GM18907 (cell line): ENCODE measurements around the gene BTBD19.
"Not testable (repeated sequence)": the region's sequence is repeated elsewhere in the genome, so short reads cannot be mapped to it uniquely, and the experiment has no call there.

ENCODE experiments used
- ATAC-seq: cut with Tn5 transposase; IDR thresholded peaks from one replicate; pipeline ENCODE4 v1.9.1; 2021; ENCODE audit warnings: mild to moderate bottlenecking, moderate library complexity; ENCODE audit not compliant: unreplicated experiment

BTBD19 gene

DNA sequence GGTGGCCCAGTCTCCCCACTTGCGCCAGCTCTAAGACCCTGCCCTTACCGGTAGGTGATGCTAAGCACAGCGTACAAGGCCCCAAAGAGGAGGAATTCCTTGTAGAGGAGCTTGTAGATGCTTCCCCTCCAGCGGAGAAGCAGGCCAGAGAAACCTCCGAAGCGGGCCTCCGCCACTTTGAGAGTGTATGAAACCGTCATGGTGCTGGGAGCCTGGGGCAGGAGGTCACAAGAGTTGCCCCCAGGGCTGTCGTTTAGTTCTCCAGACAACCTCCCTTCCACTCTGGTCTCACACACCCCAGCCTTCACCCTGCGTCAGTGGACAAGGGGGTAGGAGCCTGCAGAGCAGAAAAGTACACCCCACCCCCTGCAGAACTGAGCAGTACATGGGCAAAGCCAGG lies 20.8 kb upstream of the BTBD19 start:
- ATAC-seq, result no peak

DNA sequence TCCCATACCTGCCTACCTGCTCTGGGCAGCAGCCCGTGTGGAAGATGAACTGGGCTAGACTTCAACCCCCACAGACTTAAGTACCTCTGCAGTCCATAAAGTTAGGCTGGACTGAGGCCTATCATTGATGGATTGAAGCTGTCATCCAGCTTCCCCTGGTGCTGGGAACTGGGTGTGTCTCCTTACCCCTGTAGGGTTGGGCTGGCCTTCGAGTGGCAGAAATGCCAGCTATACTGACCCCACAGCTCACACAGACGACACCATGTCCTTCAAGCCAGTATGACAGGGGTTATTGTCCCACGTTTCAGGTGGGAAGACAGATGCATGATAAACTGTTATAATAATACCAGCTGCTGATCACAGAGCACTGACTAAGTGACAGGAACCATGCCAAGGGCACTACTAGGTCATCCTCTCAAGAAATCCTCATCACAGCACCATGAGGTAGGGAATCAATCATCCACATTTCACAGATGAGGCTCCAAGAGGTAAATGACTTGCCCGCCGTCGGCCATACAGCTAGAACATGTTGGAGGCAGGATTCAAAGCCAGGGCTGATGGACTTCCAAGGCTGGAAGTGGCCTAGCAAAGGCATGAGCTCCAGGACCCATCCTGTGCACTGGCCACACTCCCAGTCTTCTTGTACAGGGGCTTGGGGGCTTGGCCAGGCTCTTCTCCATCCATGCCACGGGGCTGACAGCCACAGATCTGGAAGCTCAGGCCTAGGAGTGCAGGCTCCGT lies 20.0 kb upstream of the BTBD19 start, which contains the start of gene BEST4:
TSS of gene BEST4 (minus strand) at position 51 of the 741 bp plus-strand sequence. CDS start 465 bp downstream, outside the sequence.
- no peak for ATAC-seq

DNA sequence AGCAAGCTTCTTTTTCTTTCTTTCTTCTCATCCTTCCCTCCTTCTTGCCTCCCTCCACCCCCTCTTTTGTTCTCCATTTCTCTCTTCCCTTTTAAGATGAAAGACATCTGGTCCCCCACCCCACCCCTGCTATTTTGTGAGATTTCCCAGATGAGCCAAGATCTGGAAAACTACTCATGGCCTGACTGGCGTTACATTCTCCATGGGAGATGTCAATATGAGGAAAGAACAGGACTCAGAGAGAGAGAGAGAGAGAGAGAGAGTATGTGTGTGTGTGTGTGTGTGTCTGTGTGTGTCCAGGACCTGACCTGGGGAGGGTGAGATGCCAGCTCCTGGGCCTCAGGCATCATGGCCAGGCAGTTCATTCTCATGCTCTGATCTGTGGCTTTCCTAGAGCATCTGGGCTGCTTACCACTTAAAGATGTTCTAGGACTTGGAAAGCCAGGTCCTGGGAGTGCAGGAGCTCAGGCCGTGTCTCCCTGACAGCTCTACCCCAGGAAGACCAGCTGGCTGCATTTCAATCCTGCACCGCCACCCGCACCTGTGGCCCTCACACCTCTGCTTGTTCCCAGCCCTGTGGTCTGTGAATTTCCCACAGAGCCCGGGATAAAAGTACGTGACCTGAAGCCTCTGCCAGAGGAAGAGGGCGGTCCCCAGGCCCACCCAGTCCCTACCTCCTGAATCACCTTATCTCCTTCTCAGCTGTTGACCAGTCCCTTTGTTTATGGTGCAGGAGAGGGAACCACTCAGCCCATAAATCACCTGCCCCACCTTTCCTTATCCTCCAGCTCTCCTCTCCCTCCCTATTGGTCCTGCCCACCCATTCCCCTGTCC lies 17.1 kb upstream of the BTBD19 start:
- no peak for ATAC-seq

DNA sequence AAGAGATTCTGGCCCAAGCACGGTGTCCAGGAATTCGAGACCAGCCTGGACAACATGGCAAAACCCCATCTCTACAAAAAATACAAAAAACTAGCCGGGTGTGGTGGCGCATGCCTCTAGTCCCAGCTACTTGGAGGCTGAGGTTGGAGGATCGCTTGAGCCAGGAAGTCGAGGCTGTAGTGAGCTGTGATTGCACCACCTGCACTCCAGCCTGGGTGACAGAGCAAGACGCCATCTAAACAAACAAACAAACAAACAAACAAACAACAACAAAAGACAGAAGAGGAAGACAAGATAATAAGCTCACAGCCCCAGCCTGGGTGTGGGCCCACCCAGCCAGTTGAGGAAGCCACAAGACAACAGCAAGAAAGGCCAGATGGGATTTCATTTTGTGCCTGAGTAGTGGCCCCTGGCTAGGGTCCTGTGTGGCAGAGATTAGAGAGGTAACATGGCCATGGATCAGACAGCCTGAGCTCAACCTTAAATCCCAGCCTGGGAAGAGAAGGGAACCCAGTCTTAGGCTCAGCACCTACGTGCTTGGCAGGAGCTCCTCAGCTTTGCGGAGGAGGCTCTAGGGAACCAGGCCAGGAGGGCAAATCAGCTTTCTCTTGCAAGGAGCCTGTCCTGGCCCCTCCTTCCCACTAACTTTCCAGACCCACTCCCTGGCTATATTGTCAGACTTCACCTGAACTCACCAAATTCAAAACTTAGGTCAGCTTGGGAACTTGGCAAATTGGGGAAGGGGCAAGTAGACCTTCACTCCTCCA lies 15.4 kb upstream of the BTBD19 start:
- no peak for ATAC-seq

DNA sequence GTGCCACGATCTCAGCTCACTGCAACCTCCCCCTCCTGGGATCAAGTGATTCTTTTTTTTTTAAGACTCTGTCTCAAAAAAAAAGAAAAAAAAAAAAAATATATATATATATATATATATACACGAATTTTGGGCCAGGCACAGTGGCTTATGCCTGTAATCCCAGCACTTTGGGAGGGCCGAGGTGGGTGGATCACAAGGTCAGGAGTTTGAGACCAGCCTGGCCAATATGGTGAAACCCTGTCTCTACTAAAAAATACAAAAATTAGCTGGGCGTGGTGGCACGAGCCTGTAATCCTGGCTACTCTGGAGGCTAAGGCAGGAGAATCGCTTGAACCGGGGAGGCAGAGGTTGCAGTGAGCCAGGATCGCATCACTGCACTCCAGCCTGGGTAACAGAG lies 10.4 kb upstream of the BTBD19 start:
- ATAC-seq, result not testable (repeated sequence)

DNA sequence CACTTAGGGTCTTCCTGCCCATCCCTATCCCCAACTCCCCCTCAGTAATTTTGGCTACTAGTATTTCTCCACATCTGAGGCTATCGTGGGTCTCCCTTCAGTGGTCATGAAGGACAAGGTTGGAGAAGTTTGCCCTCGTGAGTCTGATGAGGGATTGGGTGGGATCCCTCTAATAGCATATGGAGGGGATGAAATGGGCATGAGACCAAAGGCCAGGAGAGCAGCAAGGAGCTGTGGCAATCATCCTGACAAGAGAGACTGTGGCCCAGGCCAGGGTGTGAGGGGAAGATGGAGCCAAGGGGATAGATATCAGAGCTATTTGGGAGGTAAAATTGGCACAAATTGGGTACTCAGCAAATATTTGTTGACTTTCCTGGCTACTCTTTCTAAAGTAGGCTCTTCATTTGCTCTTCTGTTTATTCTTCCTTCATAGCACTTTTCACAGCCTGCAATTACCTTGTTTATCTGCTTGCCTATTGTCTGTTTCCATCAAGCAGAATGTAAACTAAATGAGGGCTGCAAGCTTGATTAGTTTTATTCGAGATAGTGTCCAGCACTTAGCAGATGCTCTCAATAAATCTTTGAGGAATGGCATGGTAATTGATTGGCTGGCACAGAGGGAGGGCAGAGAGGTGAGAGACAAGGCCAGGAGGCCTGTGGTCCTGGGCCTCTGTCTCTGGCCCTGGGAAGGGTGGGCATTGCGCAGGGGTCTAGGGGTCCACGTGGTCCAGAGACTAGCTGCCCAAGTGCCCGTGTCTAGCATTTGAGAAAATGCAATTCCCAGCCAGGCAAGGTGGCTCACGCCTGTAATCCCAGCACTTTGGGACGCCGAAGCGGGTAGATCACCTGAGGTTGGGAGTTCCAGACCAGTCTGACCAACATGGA lies 9.6 kb upstream of the BTBD19 start:
- no peak for ATAC-seq

DNA sequence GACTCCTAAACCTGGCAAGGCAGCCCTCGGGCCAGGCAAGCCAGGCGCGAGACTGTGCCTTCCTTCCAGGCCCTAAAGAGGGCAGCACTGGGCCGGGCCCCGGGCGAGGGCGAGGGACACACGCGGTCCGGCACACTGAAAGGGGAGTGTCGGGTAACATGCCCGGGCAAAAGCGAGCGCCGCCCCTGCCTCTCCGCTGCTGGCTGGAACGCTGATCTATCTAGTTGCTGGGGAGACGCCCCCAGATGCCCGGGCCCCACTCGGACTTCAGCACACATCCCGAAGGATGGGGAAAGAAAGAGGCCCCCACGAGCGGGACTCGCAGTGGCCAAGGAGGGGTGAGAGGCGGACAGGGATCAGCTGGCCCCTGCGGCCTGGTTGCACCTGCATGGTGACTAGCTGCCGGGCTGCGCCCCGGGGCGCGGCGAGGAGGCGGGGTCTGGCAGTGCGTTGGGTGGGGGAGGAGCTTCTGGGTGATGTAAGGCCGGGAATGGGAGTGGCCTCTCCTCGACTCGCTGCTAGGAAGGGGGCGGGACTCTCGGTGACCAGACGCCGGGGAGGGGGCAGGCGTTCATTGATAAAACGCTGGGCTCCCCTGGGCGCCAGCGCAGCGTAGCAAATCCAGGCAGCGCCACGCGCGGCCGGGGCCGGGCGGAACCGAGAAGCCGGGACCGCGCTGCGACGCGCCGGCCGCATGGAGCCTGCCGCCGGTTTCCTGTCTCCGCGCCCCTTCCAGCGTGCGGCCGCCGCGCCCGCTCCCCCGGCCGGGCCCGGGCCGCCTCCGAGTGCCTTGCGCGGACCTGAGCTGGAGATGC lies 8.3 kb upstream of the BTBD19 start, which contains the start of gene PLK3:
TSS of gene PLK3 (plus strand) at position 608 of the 815 bp plus-strand sequence. CDS start at position 695, 87 bp downstream.
- ATAC-seq, result peak; percentile 82

DNA sequence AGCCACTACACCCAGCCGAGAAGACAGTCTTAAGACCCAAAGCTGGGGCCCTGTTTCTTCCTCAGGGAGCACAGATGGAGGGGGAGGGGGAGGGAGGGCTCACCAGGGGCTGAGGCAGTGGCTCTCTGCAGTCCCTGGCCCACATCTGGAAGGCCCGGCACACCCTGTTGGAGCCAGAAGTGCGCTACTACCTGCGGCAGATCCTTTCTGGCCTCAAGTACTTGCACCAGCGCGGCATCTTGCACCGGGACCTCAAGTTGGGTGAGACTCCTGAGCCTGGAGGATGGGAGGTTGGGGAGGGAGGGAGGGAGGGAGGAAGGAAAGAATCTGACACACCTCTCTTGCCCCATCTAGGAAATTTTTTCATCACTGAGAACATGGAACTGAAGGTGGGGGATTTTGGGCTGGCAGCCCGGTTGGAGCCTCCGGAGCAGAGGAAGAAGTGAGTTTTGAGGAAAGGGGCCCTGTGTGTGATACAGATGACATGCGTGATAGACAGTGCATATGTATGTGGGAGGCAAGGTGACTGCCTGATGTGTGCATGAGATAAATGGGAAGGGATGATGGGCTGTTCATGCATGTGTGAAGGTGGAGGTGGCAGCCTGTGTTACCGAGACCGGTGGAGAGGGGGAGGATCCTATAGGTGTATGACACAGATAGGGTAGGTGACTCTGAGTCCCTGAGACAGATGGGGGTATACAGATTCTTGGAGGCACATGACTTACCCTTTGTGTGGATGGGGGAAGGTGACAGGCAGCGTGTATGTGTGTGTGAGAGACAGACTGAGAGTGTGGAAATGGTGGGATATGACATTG lies 6.6 kb upstream of the BTBD19 start:
- no peak for ATAC-seq

DNA sequence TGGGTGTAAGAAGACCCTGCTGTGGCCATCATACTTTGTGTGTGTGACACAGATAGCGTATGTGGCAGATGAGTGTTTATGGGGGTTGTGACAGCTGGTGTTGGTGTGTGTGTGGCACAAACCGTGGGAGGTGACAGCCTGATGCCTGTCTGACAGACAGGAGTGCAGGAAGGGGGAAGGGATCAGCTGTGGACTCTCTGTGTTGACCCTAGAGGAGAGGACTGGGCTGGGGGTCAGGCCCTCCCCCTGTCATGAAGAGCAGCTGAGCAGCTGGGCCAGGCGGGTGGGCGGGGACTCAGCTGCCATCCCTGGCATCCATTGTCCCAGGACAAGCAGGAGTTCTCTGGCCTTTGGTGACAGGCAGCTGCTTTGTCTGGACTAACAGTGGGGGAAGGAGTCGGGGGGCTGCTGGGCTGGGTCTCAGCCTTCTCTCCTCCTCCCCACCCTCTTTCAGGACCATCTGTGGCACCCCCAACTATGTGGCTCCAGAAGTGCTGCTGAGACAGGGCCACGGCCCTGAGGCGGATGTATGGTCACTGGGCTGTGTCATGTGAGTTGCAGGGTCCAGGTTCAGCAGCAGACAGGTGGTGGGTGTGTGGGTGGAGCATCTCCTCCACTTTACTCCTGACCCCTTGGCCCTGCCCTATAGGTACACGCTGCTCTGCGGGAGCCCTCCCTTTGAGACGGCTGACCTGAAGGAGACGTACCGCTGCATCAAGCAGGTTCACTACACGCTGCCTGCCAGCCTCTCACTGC lies 5.8 kb upstream of the BTBD19 start:
- ATAC-seq, result no peak

DNA sequence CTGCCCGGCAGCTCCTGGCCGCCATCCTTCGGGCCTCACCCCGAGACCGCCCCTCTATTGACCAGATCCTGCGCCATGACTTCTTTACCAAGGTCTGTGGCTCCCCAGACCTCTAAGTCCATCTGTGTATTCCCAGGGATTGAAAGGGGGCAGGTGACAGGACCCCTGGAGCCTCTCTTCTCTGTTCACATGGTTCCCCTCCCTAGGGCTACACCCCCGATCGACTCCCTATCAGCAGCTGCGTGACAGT lies 5.3 kb upstream of the BTBD19 start:
- no peak for ATAC-seq

DNA sequence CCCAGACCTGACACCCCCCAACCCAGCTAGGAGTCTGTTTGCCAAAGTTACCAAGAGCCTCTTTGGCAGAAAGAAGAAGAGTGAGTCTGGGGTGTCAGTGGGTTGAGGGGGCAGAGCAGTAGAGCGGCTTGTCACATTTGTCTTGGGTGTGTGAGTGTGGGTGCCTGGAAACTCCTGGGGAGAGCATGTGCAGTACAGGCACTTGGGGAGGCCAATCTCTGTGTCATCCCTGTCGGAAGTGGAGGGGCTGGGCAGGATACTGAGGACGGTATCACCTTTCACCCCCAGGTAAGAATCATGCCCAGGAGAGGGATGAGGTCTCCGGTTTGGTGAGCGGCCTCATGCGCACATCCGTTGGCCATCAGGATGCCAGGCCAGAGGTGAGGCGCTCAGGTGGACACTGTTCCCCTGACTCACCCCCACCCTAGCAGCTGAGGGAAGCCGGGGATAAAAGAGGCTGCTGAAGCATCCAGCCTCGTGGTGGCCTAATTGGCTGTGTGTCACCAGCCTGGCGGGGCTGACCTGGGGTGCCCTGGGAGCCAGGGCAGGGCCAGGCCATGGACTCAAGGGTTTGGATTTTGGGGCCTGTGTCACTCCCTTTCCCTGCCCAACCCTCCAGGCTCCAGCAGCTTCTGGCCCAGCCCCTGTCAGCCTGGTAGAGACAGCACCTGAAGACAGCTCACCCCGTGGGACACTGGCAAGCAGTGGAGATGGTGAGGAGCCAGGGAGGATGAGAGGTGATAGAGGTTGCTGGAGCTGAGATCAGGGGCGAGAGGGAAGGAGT lies 4.8 kb upstream of the BTBD19 start:
- ATAC-seq, result no peak

DNA sequence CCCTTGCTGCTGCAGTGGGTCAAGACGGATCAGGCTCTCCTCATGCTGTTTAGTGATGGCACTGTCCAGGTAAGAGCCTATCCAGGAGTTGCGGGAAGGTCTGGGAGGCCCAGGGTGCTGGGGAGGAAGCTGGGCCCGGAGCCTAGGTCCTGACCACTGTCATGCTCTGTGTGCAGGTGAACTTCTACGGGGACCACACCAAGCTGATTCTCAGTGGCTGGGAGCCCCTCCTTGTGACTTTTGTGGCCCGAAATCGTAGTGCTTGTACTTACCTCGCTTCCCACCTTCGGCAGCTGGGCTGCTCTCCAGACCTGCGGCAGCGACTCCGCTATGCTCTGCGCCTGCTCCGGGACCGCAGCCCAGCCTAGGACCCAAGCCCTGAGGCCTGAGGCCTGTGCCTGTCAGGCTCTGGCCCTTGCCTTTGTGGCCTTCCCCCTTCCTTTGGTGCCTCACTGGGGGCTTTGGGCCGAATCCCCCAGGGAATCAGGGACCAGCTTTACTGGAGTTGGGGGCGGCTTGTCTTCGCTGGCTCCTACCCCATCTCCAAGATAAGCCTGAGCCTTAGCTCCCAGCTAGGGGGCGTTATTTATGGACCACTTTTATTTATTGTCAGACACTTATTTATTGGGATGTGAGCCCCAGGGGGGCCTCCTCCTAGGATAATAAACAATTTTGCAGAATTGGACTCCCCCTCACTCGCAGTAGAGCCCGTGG lies 2.9 kb upstream of the BTBD19 start:
- ATAC-seq, result no peak

DNA sequence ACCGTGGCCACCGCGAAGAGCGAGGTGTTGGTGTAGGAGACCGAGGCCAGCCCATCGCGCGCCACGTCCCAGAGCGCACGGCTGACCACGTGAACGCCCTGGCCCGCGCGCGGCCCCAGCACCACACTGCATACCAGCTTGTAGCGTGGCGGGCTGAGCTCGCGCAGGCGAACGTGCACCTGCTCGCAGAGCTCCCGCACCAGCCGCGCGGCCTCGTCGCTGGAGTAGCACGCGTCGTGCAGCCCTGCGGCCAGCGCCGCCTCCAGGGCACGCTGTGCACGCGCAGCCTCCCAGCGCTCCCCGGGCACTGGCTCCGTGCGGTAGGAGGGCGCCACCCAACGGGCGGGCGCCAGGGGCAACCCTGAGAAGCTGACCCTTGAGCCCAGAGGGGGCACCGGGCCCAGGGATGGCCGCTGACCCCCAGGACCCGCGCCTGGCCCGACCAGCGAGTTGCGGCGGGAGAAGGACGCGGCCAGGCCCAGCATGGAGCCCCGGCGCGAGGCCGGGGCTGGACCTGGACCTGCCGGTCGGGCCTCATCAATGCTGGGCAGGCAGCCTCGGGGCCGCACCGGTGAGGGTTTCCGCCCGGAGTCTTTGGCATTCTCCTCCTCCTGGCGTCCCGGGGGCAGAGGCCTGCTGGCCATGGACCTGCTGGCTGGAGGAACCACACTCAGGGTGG lies 2.2 kb upstream of the BTBD19 start:
- no peak for ATAC-seq

DNA sequence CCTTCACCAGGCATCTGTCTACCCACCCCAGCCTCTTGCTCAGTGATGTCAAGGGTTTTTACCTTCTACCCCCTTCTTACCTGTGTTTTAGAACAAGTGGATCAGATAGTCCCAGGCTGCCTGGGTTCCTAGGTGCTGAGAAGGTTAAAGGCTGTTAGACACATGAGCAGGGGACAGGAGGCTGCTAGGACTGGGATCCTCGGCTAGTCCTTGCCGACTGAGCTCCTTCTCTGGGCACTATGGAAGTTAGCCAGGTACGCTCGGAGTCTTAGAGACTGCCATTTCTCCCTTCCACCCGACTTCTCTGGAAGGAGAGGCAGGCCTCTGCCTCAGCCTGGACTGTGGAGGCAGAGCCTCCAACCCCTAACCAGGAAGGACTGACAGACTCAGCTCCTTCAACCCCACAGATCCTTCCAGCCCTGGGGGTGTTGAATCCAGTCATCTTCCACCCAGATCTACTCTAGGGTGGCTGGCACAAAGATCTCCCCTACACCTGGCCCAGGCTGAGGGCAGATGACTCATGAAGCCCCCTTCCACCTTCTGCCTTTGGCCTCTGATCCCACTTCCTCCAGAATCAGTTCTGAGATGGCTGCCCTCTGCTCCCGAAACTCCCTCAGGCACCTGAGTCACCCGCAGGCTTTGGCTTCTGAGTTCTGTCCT lies 1.5 kb upstream of the BTBD19 start, which contains the start of gene DYNLT4:
TSS of gene DYNLT4 (minus strand) at position 648 of the 660 bp plus-strand sequence. CDS start 683 bp downstream, outside the sequence.
- no peak for ATAC-seq

DNA sequence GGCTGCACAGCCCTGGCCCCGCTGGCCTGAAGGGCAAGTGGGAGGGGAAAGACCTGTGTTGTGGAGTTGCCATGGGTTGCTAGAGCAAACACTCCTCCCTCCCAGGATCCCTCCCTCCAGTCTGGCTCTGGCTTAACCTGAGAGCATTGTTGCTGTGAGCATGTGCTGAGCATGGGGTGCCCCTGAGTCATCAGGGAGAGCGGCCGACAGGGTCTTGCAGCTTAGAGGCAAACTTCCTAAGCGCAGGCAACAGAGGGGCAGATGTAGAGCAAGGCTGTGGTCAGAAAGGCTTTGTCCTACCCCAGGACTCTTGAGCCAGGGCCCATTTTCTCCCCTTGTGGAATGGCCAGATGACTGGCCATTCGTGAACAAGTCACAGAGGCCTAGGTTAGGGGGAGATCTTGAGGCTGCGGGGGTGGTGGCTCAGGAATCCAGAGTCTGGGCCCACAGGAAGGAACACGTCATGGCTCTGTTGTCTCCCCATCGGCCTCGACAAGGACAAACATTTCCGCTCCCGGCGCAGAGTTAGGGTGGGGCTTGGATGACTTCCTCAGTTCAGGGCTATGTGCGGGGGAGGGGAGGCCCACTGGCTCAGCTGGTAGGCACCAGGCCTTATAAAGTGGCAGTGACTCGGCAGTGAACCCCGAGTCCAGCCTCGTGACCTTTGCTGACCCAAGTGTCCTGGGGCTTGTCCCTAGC lies 810 bp upstream of the BTBD19 start:
- ATAC-seq, result peak; percentile 40
